BE2C (cell line): ENCODE data around the gene CD48.
A peak's percentile ranks its signal among the peaks of the same experiment; 100 is the strongest.
"Not testable (repeated sequence)": the region's sequence is repeated elsewhere in the genome, so short reads cannot be mapped to it uniquely, and the experiment has no call there.

ENCODE experiments used
- DNase-seq: peaks from one replicate; pipeline ENCODE4 v3.0.0-alpha.2; 2020
- H3K27me3 ChIP-seq: fragments of 250-450 bp; sonication (Bioruptor Pico); 2 replicates; pipeline ENCODE4 v1.5.1; 2020; ENCODE audit warnings: mild to moderate bottlenecking
- H3K36me3 ChIP-seq: fragments of 250-450 bp; sonication (Bioruptor Pico); 2 replicates; pipeline ENCODE4 v1.5.1; 2020; ENCODE audit warnings: mild to moderate bottlenecking
- H3K4me1 ChIP-seq: fragments of 250-450 bp; sonication (Bioruptor Pico); 2 replicates; pipeline ENCODE4 v1.5.1; 2020
- H3K4me3 ChIP-seq: 2 replicates; pipeline ENCODE4 v1.5.1; 2011; ENCODE audit warnings: low read depth, low read length
- H3K9me3 ChIP-seq: fragments of 250-450 bp; sonication (Bioruptor Pico); 2 replicates; pipeline ENCODE4 v1.5.1; 2020
- CTCF ChIP-seq: IDR thresholded peaks from 2 replicates; pipeline ENCODE4 v1.5.1; 2012; ENCODE audit warnings: mild to moderate bottlenecking, low read depth, low read length

Gene CD48

DNA sequence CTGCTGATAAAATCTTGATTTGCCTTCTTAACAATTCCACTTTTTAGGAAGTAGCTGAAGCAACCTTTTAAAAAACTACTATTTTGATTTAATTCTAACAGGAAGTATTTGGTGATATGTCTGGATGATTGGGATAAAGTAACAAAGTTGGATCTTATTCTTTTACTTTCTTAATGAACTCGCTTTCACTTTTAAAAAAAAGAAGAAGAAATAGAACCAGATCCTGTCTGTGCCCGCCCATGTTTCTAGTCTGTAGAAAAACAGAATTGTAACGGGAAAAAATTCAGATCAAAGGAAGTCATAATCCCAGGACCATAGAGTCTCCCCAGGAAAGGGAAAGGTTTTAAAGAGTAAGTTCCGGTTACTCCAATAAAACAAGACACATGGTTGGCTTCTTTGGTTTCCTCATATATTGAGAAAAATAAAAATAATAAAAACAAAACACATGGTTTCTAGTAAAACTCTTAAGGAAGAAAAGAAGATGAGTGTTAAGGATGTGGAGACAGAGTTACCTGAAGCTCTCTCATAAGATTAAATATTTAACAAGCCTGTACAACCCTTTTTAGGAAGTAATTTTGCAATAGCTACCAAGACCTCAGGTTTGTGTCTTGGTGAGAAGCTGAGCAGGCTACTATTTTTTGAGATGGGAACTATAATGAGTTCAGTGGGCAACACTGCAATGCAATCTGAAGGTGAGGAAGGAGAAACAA, 4.9 kb downstream of the CD48 start:
- Histone ChIP-seq H3K4me3 (no peak overlapping the region), H3K36me3 (no peaks in the 10 kb centered on the region), H3K4me1 (no peaks in the 10 kb centered on the region), H3K27me3 (peaks cover 23% of the 10 kb centered on the region), H3K9me3 (no peaks in the 10 kb centered on the region)
- DNase-seq: no peak
- TF ChIP-seq CTCF: no peak

DNA sequence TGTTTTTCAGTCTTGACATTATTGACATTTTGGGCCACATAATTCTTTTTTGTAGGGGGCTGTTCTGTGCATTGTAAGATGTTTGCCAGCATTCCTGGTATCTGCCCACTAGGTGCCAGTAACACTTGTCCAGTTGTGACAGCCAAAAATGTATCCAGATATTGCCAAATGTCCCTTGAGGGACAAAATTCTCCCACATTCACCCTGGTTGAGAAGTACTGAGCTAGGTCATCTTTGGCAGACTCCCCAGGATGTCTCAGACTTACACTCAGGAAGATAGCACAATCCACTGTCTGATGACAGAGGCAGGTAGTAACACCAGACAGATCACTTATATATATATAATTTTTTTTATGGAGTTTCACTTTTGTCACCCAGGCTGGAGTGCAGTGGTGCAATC, 5.9 kb downstream of the CD48 start:
- Histone ChIP-seq H3K4me1 (no peaks in the 10 kb centered on the region), H3K4me3 (no peak overlapping the region)

DNA sequence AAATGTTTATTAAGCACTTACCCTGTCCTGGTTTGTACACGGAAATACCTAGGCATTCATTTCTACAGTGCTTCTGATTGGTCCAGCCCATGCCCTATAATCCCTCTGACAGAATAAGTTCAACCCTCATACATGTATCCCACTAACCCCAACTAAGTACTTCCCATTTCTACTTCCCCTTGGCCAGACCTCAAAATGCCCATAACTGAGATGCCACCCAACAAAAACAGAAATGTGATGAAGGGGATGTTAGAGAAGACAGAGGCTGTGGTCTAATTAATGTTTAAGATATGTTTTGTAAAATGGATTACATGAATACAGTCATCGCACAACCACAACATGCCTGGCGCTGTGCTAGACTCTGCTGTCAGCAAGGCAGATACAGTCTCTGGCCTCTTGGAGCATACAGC, 6.4 kb downstream of the CD48 start:
- not testable (repeated sequence) for H3K4me1 ChIP-seq, H3K9me3 ChIP-seq, H3K36me3 ChIP-seq, DNase-seq, H3K4me3 ChIP-seq
- H3K27me3 ChIP-seq: peaks cover 22% of the 10 kb centered on the region

More for the DNA sequence above, 5.9 kb downstream of the CD48 start:
- no peak for DNase-seq
- H3K9me3 ChIP-seq: no peaks in the 10 kb centered on the region
- H3K36me3 ChIP-seq: no peaks in the 10 kb centered on the region
- TF ChIP-seq CTCF: no peak
- peaks cover 26% of the 10 kb centered on the region for H3K27me3 ChIP-seq

DNA sequence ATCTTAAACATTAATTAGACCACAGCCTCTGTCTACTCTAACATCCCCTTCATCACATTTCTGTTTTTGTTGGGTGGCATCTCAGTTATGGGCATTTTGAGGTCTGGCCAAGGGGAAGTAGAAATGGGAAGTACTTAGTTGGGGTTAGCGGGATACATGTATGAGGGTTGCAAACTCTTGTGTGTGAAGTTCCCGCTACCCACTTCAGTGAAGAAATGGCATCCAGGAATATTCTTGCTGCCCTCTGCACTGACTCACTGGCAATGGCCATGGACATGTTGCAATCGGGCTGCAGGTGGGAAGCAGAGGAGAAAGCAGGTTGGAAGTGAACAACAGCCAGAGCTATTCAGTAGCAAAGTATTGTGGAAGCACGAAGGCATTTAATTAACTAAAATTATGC, 7.4 kb downstream of the CD48 start:
- TF ChIP-seq CTCF: no peak
- no peak overlapping the region for H3K4me3 ChIP-seq
- no peak for DNase-seq
- H3K27me3 ChIP-seq: peaks cover 22% of the 10 kb centered on the region
- no peaks in the 10 kb centered on the region for H3K9me3 ChIP-seq
- H3K4me1 ChIP-seq: no peaks in the 10 kb centered on the region
- no peaks in the 10 kb centered on the region for H3K36me3 ChIP-seq

DNA sequence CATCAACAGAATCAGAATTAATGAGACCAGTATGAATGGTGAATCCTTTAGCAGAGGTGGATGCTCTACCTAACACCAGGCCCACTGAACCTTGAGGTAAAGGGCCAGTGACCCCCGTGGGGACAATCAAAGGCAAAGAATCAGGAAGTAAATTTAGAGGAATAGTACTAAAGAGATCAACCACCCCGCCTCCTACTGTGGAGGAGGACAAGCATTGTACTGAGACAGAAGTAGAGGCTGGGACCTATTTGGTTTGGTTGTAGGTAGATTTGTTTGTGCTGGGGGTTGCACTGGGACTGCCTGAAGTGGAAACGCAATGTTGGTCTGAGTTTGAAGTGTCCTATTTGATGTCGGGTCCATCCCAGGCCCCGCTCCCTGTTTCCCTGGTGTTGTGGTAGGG, 9.5 kb downstream of the CD48 start:
- Histone ChIP-seq H3K36me3 (no peaks in the 10 kb centered on the region), H3K27me3 (peaks cover 19% of the 10 kb centered on the region), H3K4me1 (no peaks in the 10 kb centered on the region), H3K9me3 (no peaks in the 10 kb centered on the region), H3K4me3 (no peak overlapping the region)
- DNase-seq: no peak
- no peak for TF ChIP-seq CTCF

DNA sequence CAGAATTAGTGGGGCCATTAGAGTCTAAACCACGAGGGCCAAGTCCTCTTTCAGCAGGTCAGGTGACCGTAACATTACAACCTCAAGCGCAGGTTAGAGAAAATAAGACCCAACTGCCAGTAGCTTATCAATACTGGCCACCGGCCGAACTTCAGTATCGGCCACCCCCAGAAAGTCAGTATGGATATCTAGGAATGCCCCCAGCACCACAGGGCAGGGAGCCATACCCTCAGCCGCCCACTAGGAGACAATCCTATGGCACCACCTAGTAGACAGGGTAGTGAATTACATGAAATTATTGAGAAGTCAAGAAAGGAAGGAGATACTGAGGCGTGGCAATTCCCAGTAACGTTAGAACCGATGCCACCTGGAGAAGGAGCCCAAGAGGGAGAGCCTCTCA, 19.2 kb downstream of the CD48 start:
- not testable (repeated sequence) for H3K36me3 ChIP-seq, H3K9me3 ChIP-seq, H3K4me1 ChIP-seq, DNase-seq, H3K4me3 ChIP-seq
- TF ChIP-seq CTCF: 0 out of 2 replicates have a peak, but pooled peaks have one; percentile 23
- H3K27me3 ChIP-seq: peaks cover 11% of the 10 kb centered on the region; the same call in 1 of the 2 replicates

GRCh38 chr1:160685266-160685665, 26.4 kb downstream of the CD48 start:
- Histone ChIP-seq H3K27me3 (no peaks in the 10 kb centered on the region), H3K4me3 (no peak overlapping the region), H3K36me3 (no peaks in the 10 kb centered on the region), H3K4me1 (no peaks in the 10 kb centered on the region), H3K9me3 (no peaks in the 10 kb centered on the region)
- TF ChIP-seq CTCF: no peak
- no peak for DNase-seq
